ENCODE measurements around the gene TP53RK.

The TP53RK gene

GRCh38 chr20:46689082-46689753, at the start of gene TP53RK:
Gene TP53RK, minus strand, starts transcription at chr20:46689444. Its CDS starts 30 bp downstream, at chr20:46689414.
- DNase-seq (ENCODE audit: low spot score) = peak; percentile 95

GRCh38 chr20:46735436-46735835, 46.2 kb upstream of the TP53RK start:
- DNase-seq (ENCODE audit: low spot score) = no peak

- DNase-seq (ENCODE audit: low spot score) = no peak
Measured at GRCh38 chr20:46731770-46732169, 42.5 kb upstream of the TP53RK start.

- no peak for DNase-seq (ENCODE audit: low spot score)
Measured at GRCh38 chr20:46725186-46726165, 36.2 kb upstream of the TP53RK start.

GRCh38 chr20:46724343-46724959, 35.2 kb upstream of the TP53RK start:
- DNase-seq (ENCODE audit: low spot score) = no peak

- no peak for DNase-seq (ENCODE audit: low spot score)
Measured at GRCh38 chr20:46723039-46723438, 33.8 kb upstream of the TP53RK start.

GRCh38 chr20:46722450-46722849, 33.2 kb upstream of the TP53RK start:
- DNase-seq (ENCODE audit: low spot score) = no peak

GRCh38 chr20:46721476-46721875, 32.2 kb upstream of the TP53RK start:
- no peak for DNase-seq (ENCODE audit: low spot score)

GRCh38 chr20:46720776-46721425, 31.7 kb upstream of the TP53RK start:
- DNase-seq (ENCODE audit: low spot score) = no peak

- no peak for DNase-seq (ENCODE audit: low spot score)
Measured at GRCh38 chr20:46720019-46720418, 30.8 kb upstream of the TP53RK start.

GRCh38 chr20:46717818-46718541, 28.7 kb upstream of the TP53RK start:
- DNase-seq (ENCODE audit: low spot score) = no peak

- DNase-seq (ENCODE audit: low spot score) = peak; percentile 74
Measured at GRCh38 chr20:46715292-46715756, 26.1 kb upstream of the TP53RK start.

- DNase-seq (ENCODE audit: low spot score) = no peak
Measured at GRCh38 chr20:46713957-46714834, 25.0 kb upstream of the TP53RK start.

- no peak for DNase-seq (ENCODE audit: low spot score)
Measured at GRCh38 chr20:46712056-46712636, 22.9 kb upstream of the TP53RK start.

- DNase-seq (ENCODE audit: low spot score) = no peak
Measured at GRCh38 chr20:46710153-46710913, 21.1 kb upstream of the TP53RK start.

GRCh38 chr20:46709459-46710152, 20.4 kb upstream of the TP53RK start, which contains the start of gene SLC2A10:
Gene SLC2A10, plus strand, starts transcription at chr20:46709649. Its CDS starts 88 bp downstream, at chr20:46709737.
- DNase-seq (ENCODE audit: low spot score) = peak; percentile 82

GRCh38 chr20:46709055-46709458, 19.8 kb upstream of the TP53RK start:
- peak; percentile 30 for DNase-seq (ENCODE audit: low spot score)

- DNase-seq (ENCODE audit: low spot score) = no peak
Measured at GRCh38 chr20:46708172-46708860, 19.1 kb upstream of the TP53RK start.
